ENCODE data around the gene GAS2.

GAS2 gene

DNA sequence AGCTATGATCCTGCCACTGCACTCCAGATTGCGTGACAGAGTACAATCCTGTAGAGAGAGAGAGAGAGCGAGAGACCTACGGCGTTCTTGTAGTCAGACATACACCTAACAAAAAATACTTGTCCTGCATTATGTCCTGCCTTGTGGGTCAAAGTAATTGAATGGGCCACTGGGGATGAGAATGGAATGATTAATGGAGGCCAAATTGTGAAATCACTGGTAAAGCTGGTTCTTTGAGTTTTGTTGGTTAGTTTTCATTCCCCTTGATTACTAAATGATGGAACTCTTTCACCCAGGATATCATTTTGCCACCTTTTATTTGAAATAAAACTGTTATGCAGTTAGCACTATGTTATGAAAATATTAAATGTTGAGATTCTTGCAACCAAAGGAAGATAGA, 18.7 kb downstream of the GAS2 start:
- DNase-seq (ENCODE audit: low spot score) = no peak
- H3K4me3 ChIP-seq = no peak overlapping the region
- no peak overlapping the region for H3K27ac ChIP-seq
- TF ChIP-seq, protein P1, sequence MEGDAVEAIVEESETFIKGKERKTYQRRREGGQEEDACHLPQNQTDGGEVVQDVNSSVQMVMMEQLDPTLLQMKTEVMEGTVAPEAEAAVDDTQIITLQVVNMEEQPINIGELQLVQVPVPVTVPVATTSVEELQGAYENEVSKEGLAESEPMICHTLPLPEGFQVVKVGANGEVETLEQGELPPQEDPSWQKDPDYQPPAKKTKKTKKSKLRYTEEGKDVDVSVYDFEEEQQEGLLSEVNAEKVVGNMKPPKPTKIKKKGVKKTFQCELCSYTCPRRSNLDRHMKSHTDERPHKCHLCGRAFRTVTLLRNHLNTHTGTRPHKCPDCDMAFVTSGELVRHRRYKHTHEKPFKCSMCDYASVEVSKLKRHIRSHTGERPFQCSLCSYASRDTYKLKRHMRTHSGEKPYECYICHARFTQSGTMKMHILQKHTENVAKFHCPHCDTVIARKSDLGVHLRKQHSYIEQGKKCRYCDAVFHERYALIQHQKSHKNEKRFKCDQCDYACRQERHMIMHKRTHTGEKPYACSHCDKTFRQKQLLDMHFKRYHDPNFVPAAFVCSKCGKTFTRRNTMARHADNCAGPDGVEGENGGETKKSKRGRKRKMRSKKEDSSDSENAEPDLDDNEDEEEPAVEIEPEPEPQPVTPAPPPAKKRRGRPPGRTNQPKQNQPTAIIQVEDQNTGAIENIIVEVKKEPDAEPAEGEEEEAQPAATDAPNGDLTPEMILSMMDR (IDR thresholded peaks at IDR 0.05) = no peak

DNA sequence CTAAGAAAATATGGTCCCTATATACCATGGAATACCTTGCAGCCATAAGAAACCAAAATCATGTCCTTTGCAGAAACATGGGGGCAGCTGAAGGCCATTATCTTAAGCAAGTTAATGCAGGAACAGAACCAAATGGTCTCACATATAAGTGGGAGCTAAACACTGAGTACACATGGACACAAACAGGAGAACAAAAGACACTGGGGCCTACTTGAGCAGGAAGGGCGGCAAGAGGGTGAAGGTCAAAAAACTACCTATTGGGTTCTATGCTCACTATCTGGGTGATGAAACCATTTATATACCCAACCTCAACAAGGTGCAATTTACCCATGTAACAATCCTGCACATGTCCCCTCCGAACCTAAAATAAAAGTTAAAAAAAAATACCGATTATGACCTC, 22.5 kb downstream of the GAS2 start:
- TF ChIP-seq, protein P1 (IDR thresholded peaks at IDR 0.05) = no peak
- DNase-seq (ENCODE audit: low spot score) = no peak
- no peak overlapping the region for H3K27ac ChIP-seq
- no peak overlapping the region for H3K4me3 ChIP-seq

DNA sequence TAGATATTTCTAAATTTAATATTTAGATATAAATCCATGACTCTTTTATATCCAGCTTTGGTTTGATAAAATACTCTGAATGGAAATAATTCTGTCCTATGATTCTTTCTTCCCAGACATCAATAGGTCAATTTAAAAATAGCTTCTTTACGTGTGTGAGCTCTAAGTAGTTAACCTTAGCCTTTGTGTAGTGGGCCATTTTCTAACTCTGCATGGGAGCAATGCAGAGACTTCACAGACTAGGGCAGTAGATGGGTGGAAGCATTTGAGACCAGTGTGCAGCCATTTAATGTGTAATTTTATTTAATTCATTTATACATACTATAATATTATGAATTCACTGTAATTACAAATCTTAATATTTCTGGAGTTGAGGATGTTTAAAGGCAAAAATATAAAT, 23.8 kb downstream of the GAS2 start:
- H3K4me3 ChIP-seq = no peak overlapping the region
- no peak overlapping the region for H3K27ac ChIP-seq
- TF ChIP-seq, protein P1 (IDR thresholded peaks at IDR 0.05) = no peak
- no peak for DNase-seq (ENCODE audit: low spot score)

DNA sequence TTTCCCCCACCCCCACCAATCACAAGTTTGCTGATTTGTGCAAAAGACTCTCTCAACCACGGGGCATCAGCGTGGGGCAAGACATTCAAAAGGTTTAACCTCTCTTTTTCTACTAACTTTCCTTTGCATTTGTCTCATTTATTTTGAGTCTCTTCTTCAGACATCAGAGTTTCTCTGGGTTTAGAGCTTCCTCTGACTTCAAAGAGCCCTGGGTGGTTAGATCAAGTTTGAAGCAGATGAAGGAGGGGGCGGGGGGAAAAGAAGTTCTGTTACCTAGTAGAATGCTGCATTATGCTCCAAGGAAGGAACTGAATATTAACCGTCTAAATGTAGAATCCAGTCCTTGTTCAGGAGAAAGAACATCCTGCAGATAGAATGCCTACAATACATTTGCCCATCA, 24.5 kb downstream of the GAS2 start:
- Histone ChIP-seq H3K4me3 (no peak overlapping the region), H3K27ac (no peak overlapping the region)
- TF ChIP-seq, protein P1 (IDR thresholded peaks at IDR 0.05) = no peak
- no peak for DNase-seq (ENCODE audit: low spot score)

DNA sequence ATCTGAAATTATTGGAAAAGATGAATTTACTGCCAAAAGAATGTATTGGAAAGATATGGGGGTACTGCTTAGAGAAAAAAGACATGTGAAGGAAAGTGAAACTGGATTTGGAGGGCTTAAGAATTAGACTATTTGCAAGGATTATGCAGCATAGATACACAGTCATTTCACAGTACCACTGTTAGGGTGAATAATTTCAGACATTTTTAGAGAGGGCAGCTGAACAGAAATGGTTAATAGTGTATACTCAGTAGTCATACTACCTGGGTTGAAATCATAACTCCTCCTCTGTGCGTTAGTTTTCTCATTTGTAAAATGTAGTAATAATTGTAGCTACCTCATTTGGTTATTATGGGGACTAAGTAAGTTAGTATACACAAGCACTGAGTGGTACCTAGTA, 33.0 kb downstream of the GAS2 start:
- TF ChIP-seq, protein P1 (IDR thresholded peaks at IDR 0.05) = no peak
- Histone ChIP-seq H3K27ac (no peak overlapping the region), H3K4me3 (no peak overlapping the region)
- DNase-seq (ENCODE audit: low spot score) = no peak

DNA sequence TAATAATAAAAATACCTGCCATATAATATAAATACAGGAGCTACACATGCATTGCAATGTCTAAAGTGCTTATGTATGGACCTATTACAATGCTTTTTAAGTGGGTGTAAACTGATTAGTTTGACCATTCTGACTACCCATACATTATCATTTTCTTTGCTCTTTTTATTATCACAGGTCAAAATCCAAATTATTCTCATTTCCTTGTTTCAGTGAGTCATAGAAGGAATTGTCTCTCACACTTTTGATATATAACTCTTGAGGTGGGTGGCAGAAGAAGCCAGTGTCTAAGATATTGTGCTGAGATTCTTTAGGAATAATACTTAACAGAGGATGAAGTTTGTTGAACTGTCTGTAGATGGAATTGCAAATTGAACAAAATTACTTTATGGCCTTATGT, 35.6 kb downstream of the GAS2 start:
- no peak for DNase-seq (ENCODE audit: low spot score)
- H3K4me3 ChIP-seq = no peak overlapping the region
- TF ChIP-seq, protein P1 (IDR thresholded peaks at IDR 0.05) = no peak
- no peak overlapping the region for H3K27ac ChIP-seq

DNA sequence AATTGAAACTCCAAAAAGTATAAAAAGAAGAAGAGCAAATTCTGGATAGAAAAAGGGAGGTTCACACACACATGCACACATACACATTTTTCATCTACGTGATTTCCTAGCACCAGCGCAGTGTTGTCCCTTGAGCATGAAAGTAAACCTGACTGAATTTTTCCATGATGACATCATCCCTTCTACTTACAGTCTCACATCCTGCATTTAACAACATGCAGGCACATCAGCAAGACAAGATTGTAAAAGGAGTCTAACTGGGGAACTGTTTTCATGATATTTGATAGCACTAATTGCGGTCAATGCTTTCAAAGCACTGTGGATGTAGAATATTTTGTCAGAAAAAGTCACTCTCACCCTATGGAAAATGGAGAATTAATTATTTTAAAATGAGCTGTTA, 36.6 kb downstream of the GAS2 start:
- no peak overlapping the region for H3K4me3 ChIP-seq
- TF ChIP-seq, protein P1 (IDR thresholded peaks at IDR 0.05) = no peak
- no peak for DNase-seq (ENCODE audit: low spot score)
- H3K27ac ChIP-seq = no peak overlapping the region
